G401 (cell line): ENCODE data around the gene DLX6. TPM values are rescaled to one million over a fixed set of nuclear protein-coding genes. Genes with fewer than 3 reads are reported as not detected.
A peak's percentile ranks its signal among the peaks of the same experiment; 100 is the strongest.
"Not testable (repeated sequence)": the region's sequence is repeated elsewhere in the genome, so short reads cannot be mapped to it uniquely, and the experiment has no call there.

Experiments used
- DNase-seq: peaks from one replicate; pipeline ENCODE4 v3.0.0-alpha.2; 2015; ENCODE audit warnings: low spot score
- in situ Hi-C: cut with HindIII; loops from 2 replicates; pipeline ENCODE4 v1.10.0; 2016; ENCODE audit warnings: low sequenced_read_pairs, mixed read lengths
- total RNA-seq: library from RNA; depleted of rRNA; stranded (reverse); fragments of >200 nt; shearing (Covaris generic); gene quantifications from 2 replicates; pipeline ENCODE4 v1.2.3, GENCODE V29; 2014

The DLX6 gene
- total RNA-seq, 1 experiment from 2014 or later = not detected

GRCh38 chr7:97020601-97020995 lies 15.2 kb downstream of the DLX6 start:
- DNase-seq = no peak
- in situ Hi-C loops = no loop called here

GRCh38 chr7:97020996-97021746 lies 15.8 kb downstream of the DLX6 start:
- in situ Hi-C loops = no loop called here
- DNase-seq = no peak

GRCh38 chr7:97021747-97022490 lies 16.6 kb downstream of the DLX6 start:
- in situ Hi-C loops = no loop called here

GRCh38 chr7:97022491-97023306 lies 17.3 kb downstream of the DLX6 start:
- in situ Hi-C loops = no loop called here
- DNase-seq = no peak

More at GRCh38 chr7:97021747-97022490, 16.6 kb downstream of the DLX6 start:
- DNase-seq = no peak

GRCh38 chr7:97024209-97025129 lies 19.1 kb downstream of the DLX6 start, which contains the start of gene DLX5:
TSS of gene DLX5 (minus strand) at chr7:97024831. CDS start at chr7:97024623, 208 bp downstream.
- in situ Hi-C loops = no loop called here
- DNase-seq = no peak

- no peak for DNase-seq
- in situ Hi-C loops = no loop called here
Measured at GRCh38 chr7:97025130-97025499, 19.8 kb downstream of the DLX6 start.

- in situ Hi-C loops = no loop called here
- DNase-seq = no peak
Measured at GRCh38 chr7:97025983-97026714, 20.8 kb downstream of the DLX6 start.

- in situ Hi-C loops = no loop called here
- peak; percentile 4 for DNase-seq
Measured at GRCh38 chr7:97026715-97027426, 21.5 kb downstream of the DLX6 start.

GRCh38 chr7:97027427-97028234 lies 22.3 kb downstream of the DLX6 start:
- peak; percentile 64 for DNase-seq
- in situ Hi-C loops = no loop called here

GRCh38 chr7:97034213-97034852 lies 29.0 kb downstream of the DLX6 start:
- in situ Hi-C loops, DNase-seq: not testable (repeated sequence)

GRCh38 chr7:97039374-97040065 lies 34.2 kb downstream of the DLX6 start:
- DNase-seq = no peak
- in situ Hi-C loops = no loop called here

- in situ Hi-C loops = no loop called here
- no peak for DNase-seq
Measured at GRCh38 chr7:97043281-97043680, 37.9 kb downstream of the DLX6 start.
